ENCODE results near the gene DDX1.

DNA sequence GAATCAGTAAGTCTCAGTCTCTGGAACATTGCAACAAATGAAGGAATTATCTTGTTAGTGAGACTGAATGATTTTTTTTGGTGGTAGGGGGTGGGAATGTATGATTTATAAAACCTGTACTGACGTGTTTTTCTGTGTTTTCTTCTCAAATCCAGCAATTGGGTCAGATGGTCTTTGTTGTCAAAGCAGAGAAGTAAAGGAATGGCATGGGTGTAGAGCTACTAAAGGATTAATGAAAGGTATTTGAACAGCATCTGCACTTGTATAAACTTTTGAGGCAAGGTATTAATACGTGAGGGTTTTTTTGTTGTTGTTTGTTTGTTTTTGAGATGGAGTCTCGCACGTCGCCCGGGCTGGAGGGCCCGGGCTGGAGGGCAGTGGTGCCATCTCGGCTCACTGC lies 10.7 kb downstream of the DDX1 start:
- TF ChIP-seq ARNT (IDR thresholded peaks at IDR 0.05) (no peak), LEF1 (IDR thresholded peaks at IDR 0.05; ENCODE audit: borderline replicate concordance) (no peak), BHLHE40 (IDR thresholded peaks at IDR 0.05; ENCODE audit: borderline replicate concordance) (no peak), FOXM1 (IDR thresholded peaks at IDR 0.05; ENCODE audit: borderline replicate concordance) (no peak), SUZ12 (IDR thresholded peaks at IDR 0.05) (no peak), ELF4 (IDR thresholded peaks at IDR 0.05) (no peak), FOXA1 (IDR thresholded peaks at IDR 0.05) (no peak), TARDBP (IDR thresholded peaks at IDR 0.05) (no peak)

Measured in HEK293T (cell line).